GM19468 (cell line): ENCODE measurements around the gene BCAT1.

Experiments
- ATAC-seq: cut with Tn5 transposase; IDR thresholded peaks from one replicate; pipeline ENCODE4 v1.9.1; 2021; ENCODE audit warnings: mild to moderate bottlenecking, moderate library complexity, moderate number of reproducible peaks; ENCODE audit not compliant: unreplicated experiment; ENCODE audit errors: extremely low read depth

The BCAT1 gene

DNA sequence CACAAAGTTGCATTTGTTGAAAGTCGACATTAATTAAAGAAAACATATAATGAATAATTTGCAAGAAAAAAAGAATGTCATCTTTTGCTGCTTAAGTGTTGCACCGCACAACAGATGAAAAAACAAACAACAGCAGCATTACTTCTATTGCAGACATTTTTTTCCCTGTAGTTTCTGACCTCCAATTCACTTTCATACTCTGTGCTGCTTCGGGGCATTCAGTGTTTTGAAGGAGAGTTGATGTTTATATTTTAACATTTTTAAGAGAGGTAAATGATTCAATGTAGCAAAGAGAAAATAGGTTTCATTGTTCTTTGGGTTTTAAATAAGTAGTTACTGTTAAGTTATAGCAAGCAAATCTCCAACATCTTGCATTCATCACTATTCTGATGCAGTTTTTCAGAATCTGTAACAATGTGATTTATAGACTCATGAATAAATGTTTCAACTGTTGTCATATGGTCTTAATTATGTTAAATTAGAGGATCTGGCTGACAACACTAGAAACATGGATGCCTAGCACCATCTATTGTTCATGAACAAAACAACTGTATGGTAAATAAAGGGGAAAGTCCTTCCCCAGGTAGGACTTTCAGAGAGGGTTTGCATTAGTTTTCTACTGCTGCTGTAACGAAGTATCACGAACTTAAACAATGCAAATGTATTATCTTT, 168.1 kb downstream of the BCAT1 start:
- no peak for ATAC-seq

DNA sequence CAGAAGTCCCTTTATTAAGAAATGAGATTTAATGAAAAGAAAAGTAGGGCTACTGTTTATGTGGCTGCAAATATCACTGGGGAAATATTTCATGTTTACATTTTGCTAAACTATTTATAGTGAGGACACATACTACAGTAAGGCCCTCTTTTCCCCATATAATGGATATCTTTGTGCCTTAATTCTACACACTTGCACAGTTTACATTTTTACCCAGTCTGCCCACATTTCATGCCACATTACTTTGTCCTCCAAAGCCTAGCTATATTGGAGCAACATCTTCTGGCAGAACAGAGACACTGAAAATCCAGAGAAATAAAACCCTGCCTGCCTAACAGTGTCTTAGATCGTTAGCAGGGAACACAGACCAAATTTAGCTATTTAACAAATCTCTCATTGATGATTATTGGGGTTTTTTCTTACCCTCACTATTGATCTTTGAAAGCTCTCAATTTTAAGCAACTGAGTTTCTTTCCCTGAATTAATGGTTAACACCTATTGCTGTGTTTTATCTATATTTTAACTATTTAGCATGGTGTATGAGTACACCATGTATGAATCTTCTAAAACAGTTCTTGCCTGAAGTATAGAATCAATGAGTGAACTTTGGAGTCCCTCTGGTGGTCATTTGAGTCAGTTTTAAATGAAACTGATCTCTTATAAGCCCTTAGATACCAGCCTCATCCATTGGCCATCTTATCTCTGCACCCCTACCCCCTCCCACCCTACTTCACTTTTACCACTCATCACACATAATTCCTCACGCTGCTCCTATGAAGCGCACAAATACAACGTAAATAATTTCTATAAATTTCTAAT, 170.2 kb downstream of the BCAT1 start:
- no peak for ATAC-seq

DNA sequence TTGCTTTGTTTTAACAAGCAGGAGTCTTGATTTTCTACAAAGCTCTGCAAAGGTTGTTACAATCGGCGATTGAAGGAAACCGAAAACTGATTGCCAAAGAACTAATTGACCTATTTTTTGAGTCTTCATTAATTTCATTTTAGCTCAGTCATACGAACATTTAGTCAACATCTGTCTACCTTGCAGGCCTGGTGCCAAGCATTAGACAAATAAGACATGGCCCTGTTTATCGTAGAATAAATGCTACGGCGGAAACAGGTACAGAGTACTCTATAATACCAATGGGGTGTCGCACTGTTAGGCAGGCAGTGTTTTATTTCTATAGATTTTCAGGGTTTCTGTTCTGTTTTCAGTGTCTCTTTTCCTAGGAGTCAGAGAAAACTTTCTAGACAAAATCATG, 171.5 kb downstream of the BCAT1 start:
- no peak for ATAC-seq

DNA sequence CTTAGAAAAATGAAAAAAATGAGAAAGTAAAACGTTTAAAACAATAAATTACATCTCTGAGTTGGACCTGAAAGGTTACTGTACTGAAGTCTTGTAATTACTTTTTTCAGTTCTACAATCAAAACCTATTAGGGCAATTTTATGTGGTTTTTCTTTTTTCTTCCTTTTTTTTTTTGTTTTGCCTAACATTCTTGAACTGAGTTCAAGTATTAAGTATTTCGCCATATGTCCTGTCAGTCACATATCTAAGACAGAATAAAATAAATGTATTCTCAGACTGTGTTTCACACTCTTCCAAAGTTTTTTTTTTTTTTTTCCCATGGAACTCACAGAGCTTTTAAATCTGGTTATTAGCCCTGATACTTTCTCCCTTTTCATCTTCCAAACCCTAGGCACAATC, 172.0 kb downstream of the BCAT1 start:
- ATAC-seq, result no peak

DNA sequence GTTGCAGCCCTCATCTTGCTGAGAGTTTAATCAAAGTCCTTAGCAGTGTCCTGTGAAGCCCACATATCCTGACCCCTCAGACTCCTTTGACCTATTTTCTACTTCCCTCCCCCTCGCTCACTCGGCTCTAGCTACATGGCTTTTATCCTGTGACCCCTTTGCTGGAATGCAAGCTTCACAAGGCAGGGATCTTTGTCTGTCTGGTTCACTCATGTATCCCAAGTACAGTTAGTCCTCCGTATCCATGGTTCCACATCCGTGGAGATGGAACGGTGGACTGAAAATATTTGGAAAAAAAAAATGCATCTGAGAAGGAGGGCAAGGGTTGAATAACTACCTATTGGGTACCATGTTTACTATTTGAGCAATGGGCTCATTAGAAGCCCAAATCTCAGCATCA, 173.8 kb downstream of the BCAT1 start:
- ATAC-seq, result no peak

DNA sequence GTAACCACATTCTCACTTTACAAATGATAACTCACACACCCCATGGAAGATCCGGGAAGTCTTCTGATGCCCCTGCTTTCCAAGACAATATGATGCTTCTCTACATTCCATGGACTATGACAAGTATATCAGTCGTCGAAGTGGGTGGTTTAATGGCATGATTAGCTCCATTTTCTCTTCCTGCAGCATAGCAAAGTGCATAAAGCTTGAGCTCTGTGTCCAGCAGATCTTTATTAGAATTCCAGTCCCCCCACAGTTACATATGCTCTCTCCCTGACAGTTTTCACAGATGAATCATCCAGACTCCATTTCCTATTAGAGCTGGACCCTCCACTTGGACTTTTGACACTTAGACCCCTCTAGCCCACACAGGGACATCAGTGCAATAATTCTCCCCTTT, 174.9 kb downstream of the BCAT1 start:
- no peak for ATAC-seq

DNA sequence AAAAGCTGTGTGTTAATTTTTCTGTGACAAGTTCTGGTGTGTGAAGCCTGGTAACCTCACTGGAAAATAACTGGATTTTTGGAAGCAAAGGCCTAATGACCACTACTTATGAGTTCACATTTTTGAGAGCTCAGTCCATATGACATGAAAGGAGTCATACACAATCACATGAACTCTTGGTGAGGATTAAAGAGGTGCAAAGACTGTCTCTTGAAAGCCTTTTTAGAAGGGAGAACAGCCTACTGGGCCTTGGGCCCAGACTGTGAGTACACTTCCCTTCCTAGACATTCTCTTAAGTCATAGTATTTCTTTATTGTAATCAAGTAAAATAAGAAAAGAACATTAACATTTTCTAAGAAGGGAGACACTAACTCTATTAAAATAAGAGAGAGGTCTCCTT, 176.1 kb downstream of the BCAT1 start:
- no peak for ATAC-seq

DNA sequence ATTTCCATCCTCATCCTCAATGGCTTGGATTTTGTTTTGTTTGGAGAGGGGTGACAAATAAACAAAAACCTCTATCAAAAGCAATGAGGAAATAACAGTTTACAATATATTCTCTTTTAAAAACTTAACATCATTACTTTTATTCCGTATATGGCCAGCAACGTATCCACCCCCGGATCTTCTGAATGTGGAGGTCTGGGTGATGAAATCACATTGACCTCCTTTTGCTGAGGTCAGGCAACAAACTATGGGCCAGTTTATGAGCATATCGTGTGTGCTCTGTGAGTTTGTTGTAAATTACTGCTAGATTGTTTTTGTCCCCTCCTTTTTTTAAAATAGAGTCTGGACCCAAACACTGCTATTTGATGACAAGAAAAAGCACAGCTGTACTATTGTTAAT, 178.1 kb downstream of the BCAT1 start:
- ATAC-seq, result no peak

DNA sequence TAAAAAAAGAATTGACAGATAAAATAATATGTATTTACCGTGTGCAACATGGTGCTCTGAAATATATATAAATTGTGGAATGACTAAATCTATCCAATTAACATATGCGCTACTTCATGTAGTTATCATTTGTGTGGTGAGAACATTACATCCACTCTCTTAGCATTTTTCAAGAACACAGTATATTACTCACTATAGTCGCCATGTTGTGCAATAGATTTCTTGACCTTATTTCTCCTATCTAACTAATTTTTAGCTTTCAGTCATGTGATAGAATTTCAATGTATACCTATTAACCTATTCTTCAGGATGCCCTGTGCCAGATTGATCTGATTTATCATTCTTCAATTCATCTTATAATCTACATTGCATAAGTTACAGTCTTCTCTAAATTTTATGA, 178.6 kb downstream of the BCAT1 start:
- no peak for ATAC-seq

DNA sequence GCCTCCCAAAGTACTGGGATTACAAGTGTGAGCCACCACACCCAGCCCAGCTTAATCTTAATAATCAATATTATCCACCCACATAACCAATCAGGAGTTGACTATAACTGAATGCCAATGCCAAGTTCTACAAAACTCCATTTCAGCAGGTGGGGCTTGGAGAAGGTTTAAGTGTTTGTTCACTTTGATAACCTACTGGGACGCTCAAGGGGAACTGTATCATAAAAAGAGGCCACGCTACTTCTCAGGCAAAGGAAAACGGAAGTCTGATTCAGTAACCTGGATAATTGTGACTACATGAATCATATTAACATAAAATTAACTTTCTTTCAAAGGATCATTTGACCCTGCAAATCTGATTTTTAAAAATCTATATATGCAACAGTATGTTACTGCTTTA, 179.2 kb downstream of the BCAT1 start:
- no peak for ATAC-seq

DNA sequence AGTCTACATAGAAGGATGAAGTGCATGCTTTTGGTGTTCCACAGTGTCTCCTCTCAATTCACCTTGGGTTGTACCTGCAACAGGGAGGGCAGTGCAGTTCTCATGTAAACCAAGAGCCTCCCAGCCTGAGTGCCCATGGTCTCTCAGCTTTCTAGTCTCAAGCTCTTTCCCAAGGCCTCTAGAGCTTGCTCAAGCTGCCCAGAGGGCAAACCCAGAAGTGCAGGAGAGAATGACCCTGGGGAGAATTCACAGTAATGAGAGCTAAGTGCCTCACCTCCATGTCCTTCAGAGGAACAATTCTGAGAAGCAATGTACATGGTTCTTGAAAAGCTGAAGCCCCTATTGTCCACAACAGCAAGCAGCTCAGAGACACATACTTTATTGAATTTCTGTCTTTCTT, 180.5 kb downstream of the BCAT1 start:
- no peak for ATAC-seq

DNA sequence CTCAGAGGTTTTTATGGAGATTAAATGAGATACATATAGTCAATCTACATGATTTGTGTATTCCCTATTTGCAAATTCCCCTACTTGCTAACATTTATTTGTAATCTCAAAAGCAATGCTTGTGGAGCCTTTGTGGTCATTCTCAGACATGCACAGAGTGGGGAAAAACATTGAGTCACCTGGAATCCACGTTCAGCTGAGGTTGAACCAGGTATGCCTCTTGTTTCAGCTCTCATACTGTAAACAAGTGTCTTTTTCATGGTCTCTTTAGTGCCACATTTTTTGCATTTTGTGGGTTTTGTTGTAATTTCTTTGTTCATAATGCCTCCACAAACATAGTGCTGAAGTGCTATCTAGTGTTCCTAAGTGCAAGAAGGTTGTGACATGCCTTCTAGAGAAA, 181.9 kb downstream of the BCAT1 start:
- ATAC-seq, result no peak

DNA sequence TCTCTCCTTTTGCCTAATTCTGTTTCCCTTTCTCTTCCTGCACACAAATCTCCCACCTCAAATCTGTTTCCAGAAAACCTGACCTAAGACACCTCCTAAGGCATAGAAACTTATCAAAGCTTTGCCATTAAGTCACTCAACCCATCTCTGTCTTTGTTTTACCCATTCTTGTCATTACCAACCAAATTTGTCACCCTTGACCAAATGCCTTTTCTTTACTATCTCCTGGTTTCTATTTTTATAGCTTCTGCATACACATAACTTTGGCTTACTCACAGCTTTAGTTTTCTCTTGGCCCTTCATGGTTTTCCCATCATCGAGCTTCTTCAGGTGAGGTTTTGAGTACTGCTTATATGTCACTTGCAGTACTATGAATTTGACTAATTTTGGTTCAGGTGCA, 184.2 kb downstream of the BCAT1 start:
- no peak for ATAC-seq

DNA sequence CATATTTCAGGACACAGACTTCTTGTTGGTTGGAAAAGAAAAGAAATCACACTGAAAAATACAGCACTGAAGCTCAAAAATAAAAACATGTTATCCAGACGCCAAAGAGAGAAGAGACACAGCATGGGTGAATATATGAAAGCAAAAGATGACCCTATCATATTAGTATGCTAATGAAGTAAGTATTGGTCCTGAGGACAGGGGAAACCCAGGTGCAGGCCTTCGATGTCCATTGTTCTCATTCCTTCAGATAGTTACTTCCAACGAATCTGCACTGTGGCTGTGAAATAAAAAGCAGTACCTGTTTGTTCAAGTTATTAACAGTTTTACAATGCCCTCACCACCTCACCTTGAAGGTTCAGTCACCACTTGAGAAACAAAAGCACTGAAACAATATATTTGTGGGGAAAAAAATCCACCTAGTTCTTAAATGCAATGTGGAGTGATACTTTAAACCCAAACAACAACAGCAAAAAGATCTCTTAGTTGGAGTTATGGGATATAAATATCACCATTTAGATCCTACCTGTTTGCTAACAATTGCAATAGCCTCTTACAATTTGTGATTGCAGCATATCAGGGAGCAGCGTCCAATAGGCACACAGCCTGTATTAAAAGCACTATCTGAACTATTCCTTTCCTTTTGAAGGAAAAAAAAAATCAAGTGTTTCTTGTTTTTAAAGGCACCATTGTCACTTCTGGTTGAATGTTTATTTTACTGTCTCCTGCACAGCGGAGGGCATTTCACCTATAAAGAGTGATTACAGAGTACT, 188.1 kb downstream of the BCAT1 start:
- ATAC-seq, result no peak

DNA sequence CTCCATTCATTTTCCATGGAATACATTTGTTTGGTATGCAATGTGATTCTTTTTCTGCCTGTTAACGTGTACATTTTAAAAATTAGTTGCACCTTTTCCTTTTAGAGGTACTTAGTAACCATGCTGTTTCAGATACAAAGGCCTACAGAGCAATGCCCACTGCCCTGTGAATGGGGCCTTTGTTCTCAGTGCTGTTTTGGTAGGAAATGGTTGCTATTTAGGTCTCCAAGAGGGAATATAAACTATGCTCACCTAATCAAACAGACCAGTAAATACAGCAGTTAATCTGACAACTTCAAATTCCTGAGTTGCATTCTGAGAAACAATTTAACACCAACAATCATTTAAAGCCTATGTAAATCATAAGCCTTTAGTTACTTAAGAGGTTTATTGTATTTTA, 188.7 kb downstream of the BCAT1 start:
- no peak for ATAC-seq
